ENCODE data around the gene PPP2R3C. TPM values are rescaled to one million over a fixed set of nuclear protein-coding genes. Genes with fewer than 3 reads are reported as not detected.
A peak's percentile ranks its signal among the peaks of the same experiment; 100 is the strongest.

The PPP2R3C gene
- total and polyA plus RNA-seq, 2 of the 13 experiments (the other 11 are each of a cell fraction or from before 2014, with no cell fraction given) = 63.4 to 102 TPM

DNA sequence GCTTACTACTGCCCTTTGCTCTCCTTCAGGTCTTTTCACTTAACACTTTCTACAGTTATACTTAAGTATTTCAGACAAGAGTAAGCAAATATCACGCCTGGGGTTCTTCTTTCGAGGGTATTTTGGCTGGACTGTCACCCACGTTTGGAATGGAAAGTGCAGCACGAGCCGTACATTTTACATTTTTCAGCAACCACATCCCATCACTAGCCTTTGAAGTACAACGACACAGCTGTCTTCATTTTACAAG lies 76.1 kb downstream of the PPP2R3C start (continued):
- TF ChIP-seq, protein P1, sequence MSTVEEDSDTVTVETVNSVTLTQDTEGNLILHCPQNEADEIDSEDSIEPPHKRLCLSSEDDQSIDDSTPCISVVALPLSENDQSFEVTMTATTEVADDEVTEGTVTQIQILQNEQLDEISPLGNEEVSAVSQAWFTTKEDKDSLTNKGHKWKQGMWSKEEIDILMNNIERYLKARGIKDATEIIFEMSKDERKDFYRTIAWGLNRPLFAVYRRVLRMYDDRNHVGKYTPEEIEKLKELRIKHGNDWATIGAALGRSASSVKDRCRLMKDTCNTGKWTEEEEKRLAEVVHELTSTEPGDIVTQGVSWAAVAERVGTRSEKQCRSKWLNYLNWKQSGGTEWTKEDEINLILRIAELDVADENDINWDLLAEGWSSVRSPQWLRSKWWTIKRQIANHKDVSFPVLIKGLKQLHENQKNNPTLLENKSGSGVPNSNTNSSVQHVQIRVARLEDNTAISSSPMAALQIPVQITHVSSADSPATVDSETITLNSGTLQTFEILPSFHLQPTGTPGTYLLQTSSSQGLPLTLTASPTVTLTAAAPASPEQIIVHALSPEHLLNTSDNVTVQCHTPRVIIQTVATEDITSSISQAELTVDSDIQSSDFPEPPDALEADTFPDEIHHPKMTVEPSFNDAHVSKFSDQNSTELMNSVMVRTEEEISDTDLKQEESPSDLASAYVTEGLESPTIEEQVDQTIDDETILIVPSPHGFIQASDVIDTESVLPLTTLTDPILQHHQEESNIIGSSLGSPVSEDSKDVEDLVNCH (CRISPR knock-in tag; IDR thresholded peaks at IDR 0.05) = peak; percentile 5; the same call in 1 of the 2 replicates
- TF ChIP-seq DNMT3B (CRISPR knock-in tag; conservative IDR thresholded peaks at IDR 0.05) (peak; percentile 97), U2AF1 (optimal IDR thresholded peaks at IDR 0.05; ENCODE audit: low read depth, low read length) (peak; percentile 81), FOXC1 (CRISPR knock-in tag; IDR thresholded peaks at IDR 0.05; ENCODE audit: borderline replicate concordance) (no peak), ZNF839 (CRISPR knock-in tag; IDR thresholded peaks at IDR 0.05; ENCODE audit: borderline replicate concordance) (no peak), KLF16 (CRISPR knock-in tag; IDR thresholded peaks at IDR 0.05) (no peak), HDAC6 (IDR thresholded peaks at IDR 0.05; ENCODE audit: low read depth, low read length) (peak; percentile 77; the same call in 1 of the 2 replicates), ZBTB7A (CRISPR knock-in tag; IDR thresholded peaks at IDR 0.05) (no peak), LCORL (IDR thresholded peaks at IDR 0.05) (no peak), LCORL (CRISPR knock-in tag; IDR thresholded peaks at IDR 0.05) (peak; percentile 19; the same call in 1 of the 2 replicates), BHLHE40 (IDR thresholded peaks at IDR 0.05; ENCODE audit: low read length) (no peak), FOXP1 (IDR thresholded peaks at IDR 0.05) (no peak), FOXP1 (CRISPR knock-in tag; IDR thresholded peaks at IDR 0.05) (no peak; the same call in 1 of the 2 replicates), ATF1 (CRISPR knock-in tag; IDR thresholded peaks at IDR 0.05) (peak; percentile 95; the same call in 1 of the 2 replicates), KDM5A (IDR thresholded peaks at IDR 0.05; ENCODE audit: borderline replicate concordance, low read length) (peak; percentile 60; the same call in 1 of the 2 replicates), ATF7-NPFF (CRISPR knock-in tag; IDR thresholded peaks at IDR 0.05; ENCODE audit: low read depth) (no peak), ZNF256 (CRISPR knock-in tag; conservative IDR thresholded peaks at IDR 0.05) (no peak; the same call in 1 of the 2 replicates), ZNF570 (CRISPR knock-in tag; IDR thresholded peaks at IDR 0.05; ENCODE audit: borderline replicate concordance) (no peak; the same call in 1 of the 2 replicates), TBL1XR1 (IDR thresholded peaks at IDR 0.05; ENCODE audit: borderline replicate concordance, low read length, partially characterized antibody) (peak; percentile 56), NR2F1 (CRISPR knock-in tag; IDR thresholded peaks at IDR 0.05) (0 out of 4 replicates have a peak, but pooled peaks of 1 of the 2 experiments have one; percentile 25)
- TF ChIP-seq, protein P2, sequence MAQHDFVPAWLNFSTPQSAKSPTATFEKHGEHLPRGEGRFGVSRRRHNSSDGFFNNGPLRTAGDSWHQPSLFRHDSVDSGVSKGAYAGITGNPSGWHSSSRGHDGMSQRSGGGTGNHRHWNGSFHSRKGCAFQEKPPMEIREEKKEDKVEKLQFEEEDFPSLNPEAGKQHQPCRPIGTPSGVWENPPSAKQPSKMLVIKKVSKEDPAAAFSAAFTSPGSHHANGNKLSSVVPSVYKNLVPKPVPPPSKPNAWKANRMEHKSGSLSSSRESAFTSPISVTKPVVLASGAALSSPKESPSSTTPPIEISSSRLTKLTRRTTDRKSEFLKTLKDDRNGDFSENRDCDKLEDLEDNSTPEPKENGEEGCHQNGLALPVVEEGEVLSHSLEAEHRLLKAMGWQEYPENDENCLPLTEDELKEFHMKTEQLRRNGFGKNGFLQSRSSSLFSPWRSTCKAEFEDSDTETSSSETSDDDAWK (CRISPR knock-in tag; IDR thresholded peaks at IDR 0.05) = no peak
- TF ChIP-seq, protein P3, sequence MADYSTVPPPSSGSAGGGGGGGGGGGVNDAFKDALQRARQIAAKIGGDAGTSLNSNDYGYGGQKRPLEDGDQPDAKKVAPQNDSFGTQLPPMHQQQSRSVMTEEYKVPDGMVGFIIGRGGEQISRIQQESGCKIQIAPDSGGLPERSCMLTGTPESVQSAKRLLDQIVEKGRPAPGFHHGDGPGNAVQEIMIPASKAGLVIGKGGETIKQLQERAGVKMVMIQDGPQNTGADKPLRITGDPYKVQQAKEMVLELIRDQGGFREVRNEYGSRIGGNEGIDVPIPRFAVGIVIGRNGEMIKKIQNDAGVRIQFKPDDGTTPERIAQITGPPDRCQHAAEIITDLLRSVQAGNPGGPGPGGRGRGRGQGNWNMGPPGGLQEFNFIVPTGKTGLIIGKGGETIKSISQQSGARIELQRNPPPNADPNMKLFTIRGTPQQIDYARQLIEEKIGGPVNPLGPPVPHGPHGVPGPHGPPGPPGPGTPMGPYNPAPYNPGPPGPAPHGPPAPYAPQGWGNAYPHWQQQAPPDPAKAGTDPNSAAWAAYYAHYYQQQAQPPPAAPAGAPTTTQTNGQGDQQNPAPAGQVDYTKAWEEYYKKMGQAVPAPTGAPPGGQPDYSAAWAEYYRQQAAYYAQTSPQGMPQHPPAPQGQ (CRISPR knock-in tag; IDR thresholded peaks at IDR 0.05; ENCODE audit: borderline replicate concordance) = peak; percentile 68; the same call in 1 of the 2 replicates
- TF ChIP-seq, protein P4, sequence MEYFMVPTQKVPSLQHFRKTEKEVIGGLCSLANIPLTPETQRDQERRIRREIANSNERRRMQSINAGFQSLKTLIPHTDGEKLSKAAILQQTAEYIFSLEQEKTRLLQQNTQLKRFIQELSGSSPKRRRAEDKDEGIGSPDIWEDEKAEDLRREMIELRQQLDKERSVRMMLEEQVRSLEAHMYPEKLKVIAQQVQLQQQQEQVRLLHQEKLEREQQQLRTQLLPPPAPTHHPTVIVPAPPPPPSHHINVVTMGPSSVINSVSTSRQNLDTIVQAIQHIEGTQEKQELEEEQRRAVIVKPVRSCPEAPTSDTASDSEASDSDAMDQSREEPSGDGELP (IDR thresholded peaks at IDR 0.05; ENCODE audit: borderline replicate concordance, low read depth) = no peak
